Loucy (cell line): Measurements from ENCODE around the gene CD34.

Experiments
- H2AFZ ChIP-seq: fragments of 200-600 bp; sonication (generic); 2 replicates; pipeline ENCODE4 v1.6.0; 2016; ENCODE audit warnings: antibody characterized with exemption, mild to moderate bottlenecking, low read length, moderate library complexity
- H3F3A ChIP-seq: fragments of 200-600 bp; 2 replicates; pipeline ENCODE4 v1.6.0; 2016; ENCODE audit warnings: antibody characterized with exemption, low read depth, mild to moderate bottlenecking
- H3K27me3 ChIP-seq: fragments of 200-600 bp; sonication (generic); 2 replicates; pipeline ENCODE4 v1.6.1; 2014; ENCODE audit warnings: low read length, mild to moderate bottlenecking; ENCODE audit not compliant: insufficient read depth, poor library complexity, severe bottlenecking
- H3K36me3 ChIP-seq: fragments of 200-600 bp; sonication (generic); 2 replicates; pipeline ENCODE4 v1.6.1; 2016; ENCODE audit warnings: low read length; ENCODE audit not compliant: insufficient read depth
- H3K4me1 ChIP-seq: fragments of 200-600 bp; sonication (generic); 2 replicates; pipeline ENCODE4 v1.5.1; 2014; ENCODE audit warnings: low read length, mild to moderate bottlenecking; ENCODE audit not compliant: insufficient read depth, poor library complexity, severe bottlenecking
- H3K4me2 ChIP-seq: fragments of 200-600 bp; sonication (generic); 2 replicates; pipeline ENCODE4 v1.6.0; 2014; ENCODE audit warnings: antibody characterized with exemption, low read length, low read depth, mild to moderate bottlenecking; ENCODE audit not compliant: poor library complexity, severe bottlenecking
- H3K4me3 ChIP-seq: fragments of 200-600 bp; sonication (generic); 2 replicates; pipeline ENCODE4 v1.5.1; 2014; ENCODE audit warnings: low read length, mild to moderate bottlenecking, mixed read lengths; ENCODE audit not compliant: poor library complexity, severe bottlenecking
- H3K79me2 ChIP-seq: fragments of 200-600 bp; sonication (generic); 2 replicates; pipeline ENCODE4 v1.6.1; 2014; ENCODE audit warnings: low read length; ENCODE audit not compliant: insufficient read depth
- H3K9ac ChIP-seq: fragments of 200-600 bp; sonication (generic); 2 replicates; pipeline ENCODE4 v1.6.0; 2014; ENCODE audit warnings: mild to moderate bottlenecking, low read depth, low read length, moderate library complexity; ENCODE audit not compliant: poor library complexity, severe bottlenecking
- H3K9me2 ChIP-seq: fragments of 200-600 bp; sonication (generic); replicated peaks from 2 replicates; pipeline ENCODE4 v1.6.1; 2016; ENCODE audit warnings: low read depth, low read length, mixed read lengths
- H3K9me3 ChIP-seq: fragments of 200-600 bp; sonication (generic); 2 replicates; pipeline ENCODE4 v1.6.1; 2014; ENCODE audit warnings: mild to moderate bottlenecking, antibody characterized with exemption, low read length, low read depth; ENCODE audit not compliant: insufficient read depth
- H4K20me1 ChIP-seq: fragments of 200-600 bp; sonication (generic); 2 replicates; pipeline ENCODE4 v1.6.0; 2014; ENCODE audit warnings: antibody characterized with exemption, low read length, mild to moderate bottlenecking; ENCODE audit not compliant: insufficient read depth, poor library complexity, severe bottlenecking
- EZH2phosphoT487 ChIP-seq: fragments of 200-600 bp; IDR thresholded peaks from 2 replicates; pipeline ENCODE4 v1.6.1; 2018; ENCODE audit warnings: antibody characterized with exemption, mild to moderate bottlenecking, moderate library complexity, borderline replicate concordance
- TF ChIP-seq, protein P1 (sequence below): fragments of 200-600 bp; sonication (generic); conservative IDR thresholded peaks from 2 replicates; pipeline ENCODE4 v1.5.1; 2014; ENCODE audit warnings: mild to moderate bottlenecking, antibody characterized with exemption, low read length

The CD34 gene

DNA sequence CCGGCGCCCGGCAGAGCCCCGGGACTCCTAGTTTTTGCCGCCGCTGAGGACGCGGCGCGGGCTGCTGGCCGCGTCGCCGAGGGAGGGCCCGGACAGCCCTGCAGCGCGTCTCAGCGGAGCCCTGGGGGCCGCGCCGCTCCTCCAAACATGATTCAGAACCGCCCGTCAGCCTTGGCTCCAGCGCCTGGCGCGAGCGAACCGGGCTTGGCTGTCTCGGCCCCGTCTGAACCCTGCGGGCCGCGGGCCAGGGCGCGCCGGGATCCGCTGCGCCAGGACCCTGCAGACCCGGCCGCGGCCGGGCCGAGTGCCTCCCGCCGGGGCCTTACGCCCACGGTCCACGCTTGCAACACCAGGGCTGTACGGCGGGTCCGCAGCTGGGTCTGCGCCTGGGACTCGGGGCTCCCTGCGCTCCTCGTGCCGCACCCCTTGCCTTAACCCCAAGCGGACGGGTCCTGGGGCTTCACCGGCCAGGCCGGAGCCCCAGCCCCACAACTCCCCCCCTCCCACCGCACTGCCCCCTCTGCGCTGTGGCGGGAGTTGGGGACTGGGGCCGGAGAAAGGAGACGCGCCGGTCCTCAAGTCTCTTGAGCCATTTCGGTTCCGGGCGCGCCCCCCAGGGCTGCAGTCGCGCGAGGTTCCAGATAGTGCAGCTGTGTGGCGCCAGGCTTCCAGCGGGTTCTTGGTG, 48.4 kb upstream of the CD34 start:
- TF ChIP-seq, protein P1, sequence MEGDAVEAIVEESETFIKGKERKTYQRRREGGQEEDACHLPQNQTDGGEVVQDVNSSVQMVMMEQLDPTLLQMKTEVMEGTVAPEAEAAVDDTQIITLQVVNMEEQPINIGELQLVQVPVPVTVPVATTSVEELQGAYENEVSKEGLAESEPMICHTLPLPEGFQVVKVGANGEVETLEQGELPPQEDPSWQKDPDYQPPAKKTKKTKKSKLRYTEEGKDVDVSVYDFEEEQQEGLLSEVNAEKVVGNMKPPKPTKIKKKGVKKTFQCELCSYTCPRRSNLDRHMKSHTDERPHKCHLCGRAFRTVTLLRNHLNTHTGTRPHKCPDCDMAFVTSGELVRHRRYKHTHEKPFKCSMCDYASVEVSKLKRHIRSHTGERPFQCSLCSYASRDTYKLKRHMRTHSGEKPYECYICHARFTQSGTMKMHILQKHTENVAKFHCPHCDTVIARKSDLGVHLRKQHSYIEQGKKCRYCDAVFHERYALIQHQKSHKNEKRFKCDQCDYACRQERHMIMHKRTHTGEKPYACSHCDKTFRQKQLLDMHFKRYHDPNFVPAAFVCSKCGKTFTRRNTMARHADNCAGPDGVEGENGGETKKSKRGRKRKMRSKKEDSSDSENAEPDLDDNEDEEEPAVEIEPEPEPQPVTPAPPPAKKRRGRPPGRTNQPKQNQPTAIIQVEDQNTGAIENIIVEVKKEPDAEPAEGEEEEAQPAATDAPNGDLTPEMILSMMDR: no peak
- TF ChIP-seq EZH2phosphoT487: no peak
- no peaks in the 10 kb centered on the region for H3K9me3 ChIP-seq
- H2AFZ ChIP-seq: no peak overlapping the region
- H3K4me3 ChIP-seq: no peak overlapping the region
- H3K9me2 ChIP-seq: no peaks in the 10 kb centered on the region
- H3F3A ChIP-seq: no peaks in the 10 kb centered on the region
- no peaks in the 10 kb centered on the region; the same call in 1 of the 2 replicates for H3K79me2 ChIP-seq
- H3K9ac ChIP-seq: no peak overlapping the region
- H3K36me3 ChIP-seq: no peaks in the 10 kb centered on the region
- peaks cover 16% of the 10 kb centered on the region for H3K4me1 ChIP-seq
- H3K27me3 ChIP-seq: no peaks in the 10 kb centered on the region
- no peaks in the 10 kb centered on the region for H4K20me1 ChIP-seq
- no peak overlapping the region for H3K4me2 ChIP-seq

DNA sequence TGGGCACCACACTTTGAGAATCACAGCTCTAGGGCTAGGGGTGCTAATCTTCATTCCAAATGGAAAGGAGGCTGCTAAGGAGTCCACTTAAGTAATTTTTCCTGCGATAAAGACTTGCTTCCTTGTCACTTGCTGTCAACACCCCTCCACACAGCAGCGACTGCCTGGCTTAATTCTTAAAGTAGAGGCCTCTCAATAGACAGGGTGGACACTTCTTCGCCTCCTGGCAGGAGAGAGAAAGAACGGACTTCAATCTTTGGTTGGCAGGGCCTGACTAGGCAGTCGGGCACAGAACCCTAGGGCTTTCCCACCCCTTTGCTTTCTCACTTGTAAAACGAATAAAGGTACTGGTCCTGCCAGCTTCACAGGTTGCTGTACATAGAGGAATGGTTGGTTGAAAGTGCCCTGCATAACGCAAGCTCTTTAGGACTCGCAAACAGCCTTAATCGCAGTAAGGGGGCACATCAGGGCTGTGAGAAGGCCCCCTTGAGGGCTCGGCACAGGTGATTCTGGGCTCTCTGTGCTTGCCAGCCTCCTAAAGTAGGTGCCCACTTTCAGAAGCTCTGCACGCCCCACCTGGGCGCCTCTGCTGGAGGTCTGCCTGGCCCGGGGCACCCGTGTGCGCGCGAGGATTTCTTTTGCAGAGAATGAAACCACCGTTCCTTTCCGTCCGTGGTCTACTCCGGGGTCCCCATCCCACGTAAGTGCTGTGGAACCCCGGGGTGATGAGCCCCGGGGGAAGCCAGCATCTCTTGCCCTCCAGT, 47.6 kb upstream of the CD34 start:
- no peak overlapping the region for H3K4me2 ChIP-seq
- H3K27me3 ChIP-seq: no peaks in the 10 kb centered on the region

DNA sequence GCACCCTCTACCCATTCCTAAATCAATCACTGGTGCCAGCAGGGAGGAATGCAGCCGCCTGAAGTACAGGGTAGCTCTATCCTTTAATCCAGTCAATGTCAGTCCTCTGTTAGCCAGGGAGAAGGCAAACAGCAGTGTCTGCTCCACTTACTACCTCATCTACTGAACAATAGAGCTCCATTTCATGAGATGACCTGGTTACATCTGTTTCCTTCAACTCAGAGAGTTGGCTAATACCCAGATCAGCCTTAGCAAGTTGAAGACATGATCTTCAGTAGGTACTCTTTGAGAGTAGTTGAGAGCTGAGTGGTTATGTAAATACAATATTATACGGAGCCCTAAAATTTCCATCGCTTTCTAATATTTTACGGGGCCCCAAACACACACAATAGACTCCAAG, 46.1 kb upstream of the CD34 start:
- Histone ChIP-seq H3K9ac (no peak overlapping the region), H3K4me3 (no peak overlapping the region), H3K27me3 (no peaks in the 10 kb centered on the region), H3K9me2 (no peaks in the 10 kb centered on the region), H4K20me1 (no peaks in the 10 kb centered on the region), H3F3A (no peaks in the 10 kb centered on the region), H3K9me3 (no peaks in the 10 kb centered on the region), H3K4me2 (no peak overlapping the region), H3K4me1 (peaks cover 8% of the 10 kb centered on the region), H3K36me3 (no peaks in the 10 kb centered on the region), H3K79me2 (no peaks in the 10 kb centered on the region), H2AFZ (no peak overlapping the region)
- no peak for TF ChIP-seq EZH2phosphoT487
- TF ChIP-seq, protein P1: no peak

More for the DNA sequence above, 47.6 kb upstream of the CD34 start:
- Histone ChIP-seq H3K4me1 (peaks cover 11% of the 10 kb centered on the region), H3K36me3 (no peaks in the 10 kb centered on the region), H3K9ac (no peak overlapping the region), H2AFZ (no peak overlapping the region), H3K4me3 (no peak overlapping the region), H3K79me2 (no peaks in the 10 kb centered on the region; the same call in 1 of the 2 replicates), H3K9me3 (no peaks in the 10 kb centered on the region), H3K9me2 (no peaks in the 10 kb centered on the region), H3F3A (no peaks in the 10 kb centered on the region), H4K20me1 (no peaks in the 10 kb centered on the region)
- TF ChIP-seq EZH2phosphoT487: no peak
- TF ChIP-seq, protein P1: no peak
